Peyer's patch (tissue), 4 donors: ENCODE data around the gene SYCN. TPM values are rescaled to one million over a fixed set of nuclear protein-coding genes. Genes with fewer than 3 reads are reported as not detected.

ENCODE experiments used
- DNase-seq, 3 donors: peaks; one replicate each; pipeline ENCODE4 v3.0.0-alpha.2; 2017 to 2019
- H3K27ac ChIP-seq, 4 donors: fragments of 200-600 bp; sonication (generic); one replicate each; pipeline ENCODE4 v1.5.1; 2016 to 2019
- H3K27me3 ChIP-seq, 2 donors: fragments of 200-600 bp; sonication (generic); one replicate each; pipeline ENCODE4 v1.5.1; 2019
- H3K36me3 ChIP-seq, 3 donors: fragments of 200-600 bp; sonication (generic); one replicate each; pipeline ENCODE4 v1.5.1; 2016 to 2019
- H3K4me1 ChIP-seq, 4 donors: fragments of 200-600 bp; sonication (generic); one replicate each; pipeline ENCODE4 v1.5.1; 2016 to 2019
- H3K4me3 ChIP-seq, 4 donors: fragments of 200-600 bp; sonication (generic); 1 replicate in 3 of 4; 2 replicates in 1 of 4; pipeline ENCODE4 v1.5.1; 2016 to 2019; ENCODE audit warnings: mild to moderate bottlenecking in 1 of 4
- H3K9me3 ChIP-seq, 4 donors: fragments of 200-600 bp; sonication (generic); one replicate each; pipeline ENCODE4 v1.5.1; 2016 to 2019; ENCODE audit warnings: mild to moderate bottlenecking in 1 of 4
- CTCF ChIP-seq, 6 experiments: fragments of 450-650 bp in 4 of 6; fragments of 200-600 bp in 2 of 6; sonication (generic) in 1 of 6; IDR thresholded peaks; one replicate each; pipeline ENCODE4 v1.5.1; 2017 to 2019; ENCODE audit warnings: antibody characterized with exemption in 6 of 6, mild to moderate bottlenecking in 3 of 6, moderate library complexity in 1 of 6
- POLR2A ChIP-seq, 2 donors: fragments of 450-650 bp; IDR thresholded peaks; one replicate each; pipeline ENCODE4 v1.5.1; 2017; ENCODE audit warnings: antibody characterized with exemption in 2 of 2, mild to moderate bottlenecking in 2 of 2, moderate library complexity in 2 of 2
- total RNA-seq, 4 donors: library from RNA; depleted of rRNA; stranded (reverse); fragments of >200 nt; gene quantifications; one replicate each; pipeline ENCODE4 v1.1.0, GENCODE V29; 2016

SYCN gene
- total RNA-seq, 4 donors from 2014 or later: not detected

GRCh38 chr19:39188960-39189359 lies 15.1 kb downstream of the SYCN start:
- TF ChIP-seq CTCF (IDR thresholded peaks at IDR 0.05) (no peak), POLR2A (IDR thresholded peaks at IDR 0.05) (no peak)
- Histone ChIP-seq H3K27ac (no peak overlapping the region), H3K9me3 (no peaks in the 10 kb centered on the region), H3K4me3 (no peak overlapping the region), H3K36me3 (no peaks in the 10 kb centered on the region), H3K27me3 (no peaks in the 10 kb centered on the region), H3K4me1 (no peaks in the 10 kb centered on the region)
- DNase-seq: no peak

GRCh38 chr19:39187552-39187943 lies 16.5 kb downstream of the SYCN start:
- Histone ChIP-seq H3K36me3 (no peaks in the 10 kb centered on the region), H3K4me3 (no peak overlapping the region), H3K27ac (no peak overlapping the region), H3K9me3 (no peaks in the 10 kb centered on the region), H3K27me3 (no peaks in the 10 kb centered on the region), H3K4me1 (no peaks in the 10 kb centered on the region)
- DNase-seq: no peak
- TF ChIP-seq CTCF (IDR thresholded peaks at IDR 0.05) (no peak), POLR2A (IDR thresholded peaks at IDR 0.05) (no peak)

- TF ChIP-seq CTCF (IDR thresholded peaks at IDR 0.05) (no peak), POLR2A (IDR thresholded peaks at IDR 0.05) (no peak)
- H3K36me3 ChIP-seq: no peaks in the 10 kb centered on the region
These were observed 17.7 kb downstream of the SYCN start for GRCh38 chr19:39186391-39186790.

GRCh38 chr19:39183104-39183503 lies 21.0 kb downstream of the SYCN start:
- Histone ChIP-seq H3K27ac (no peak overlapping the region), H3K27me3 (no peaks in the 10 kb centered on the region), H3K36me3 (peaks cover 0 to 19% (median 0%) of the 10 kb centered on the region in 3 donors), H3K9me3 (no peaks in the 10 kb centered on the region), H3K4me3 (no peak overlapping the region), H3K4me1 (no peaks in the 10 kb centered on the region)
- no peak for TF ChIP-seq POLR2A (IDR thresholded peaks at IDR 0.05)
- TF ChIP-seq CTCF (IDR thresholded peaks at IDR 0.05): no peak
- DNase-seq: no peak

More at GRCh38 chr19:39186391-39186790, 17.7 kb downstream of the SYCN start:
- no peak for DNase-seq
- no peaks in the 10 kb centered on the region for H3K27me3 ChIP-seq
- no peak overlapping the region for H3K4me3 ChIP-seq
- H3K4me1 ChIP-seq: no peaks in the 10 kb centered on the region
- H3K27ac ChIP-seq: no peak overlapping the region
- H3K9me3 ChIP-seq: no peaks in the 10 kb centered on the region

- no peak for TF ChIP-seq CTCF (IDR thresholded peaks at IDR 0.05)
- no peak for TF ChIP-seq POLR2A (IDR thresholded peaks at IDR 0.05)
- no peaks in the 10 kb centered on the region for H3K4me1 ChIP-seq
- H3K9me3 ChIP-seq: no peaks in the 10 kb centered on the region
- no peak for DNase-seq
- no peaks in the 10 kb centered on the region for H3K27me3 ChIP-seq
- no peak overlapping the region for H3K27ac ChIP-seq
- H3K4me3 ChIP-seq: no peak overlapping the region
- H3K36me3 ChIP-seq: peaks cover 0 to 28% (median 0%) of the 10 kb centered on the region in 3 donors
These were observed 21.9 kb downstream of the SYCN start for GRCh38 chr19:39182174-39182505.

GRCh38 chr19:39181500-39182173 lies 22.4 kb downstream of the SYCN start:
- DNase-seq: no peak
- no peak for TF ChIP-seq CTCF (IDR thresholded peaks at IDR 0.05)
- no peak for TF ChIP-seq POLR2A (IDR thresholded peaks at IDR 0.05)
- H3K36me3 ChIP-seq: peaks cover 0 to 33% (median 0%) of the 10 kb centered on the region in 3 donors

More at GRCh38 chr19:39181500-39182173, 22.4 kb downstream of the SYCN start:
- Histone ChIP-seq H3K4me1 (no peaks in the 10 kb centered on the region), H3K4me3 (no peak overlapping the region), H3K27me3 (no peaks in the 10 kb centered on the region), H3K27ac (no peak overlapping the region), H3K9me3 (no peaks in the 10 kb centered on the region)
